ENCODE results near the gene PPWD1.
A peak's percentile ranks its signal among the peaks of the same experiment; 100 is the strongest.

PPWD1 gene

GRCh38 chr5:65624025-65624570 is 61.0 kb downstream of the PPWD1 start, which contains the start of gene TRIM23:
TRIM23 (minus strand) TSS chr5:65624333; CDS start chr5:65624274, 59 bp downstream.
- peak; percentile 98 for DNase-seq (ENCODE audit: low spot score)

- DNase-seq (ENCODE audit: low spot score), result peak; percentile 91
Measured at GRCh38 chr5:65624571-65625555, 61.8 kb downstream of the PPWD1 start, which contains the start of the genes SHLD3 and TRAPPC13. SHLD3 (plus strand) TSS chr5:65625027; CDS start chr5:65629588, 4,561 bp downstream. TRAPPC13 (plus strand) TSS chr5:65625027; CDS start chr5:65625061, 34 bp downstream.

- peak; percentile 15 for DNase-seq (ENCODE audit: low spot score)
Measured at GRCh38 chr5:65625743-65626142, 62.6 kb downstream of the PPWD1 start.

- DNase-seq (ENCODE audit: low spot score), result no peak
Measured at GRCh38 chr5:65630981-65631380, 67.9 kb downstream of the PPWD1 start.

Data from hematopoietic multipotent progenitor cell treated with erythropoietin and hydrocortisone succinate and interleukin-3 and kit ligand, for 17 days (in vitro differentiated cells).